Measurements from ENCODE around the gene HARS1.
A peak's percentile ranks its signal among the peaks of the same experiment; 100 is the strongest.
"Not testable (repeated sequence)": the region's sequence is repeated elsewhere in the genome, so short reads cannot be mapped to it uniquely, and the experiment has no call there.

Gene HARS1

DNA sequence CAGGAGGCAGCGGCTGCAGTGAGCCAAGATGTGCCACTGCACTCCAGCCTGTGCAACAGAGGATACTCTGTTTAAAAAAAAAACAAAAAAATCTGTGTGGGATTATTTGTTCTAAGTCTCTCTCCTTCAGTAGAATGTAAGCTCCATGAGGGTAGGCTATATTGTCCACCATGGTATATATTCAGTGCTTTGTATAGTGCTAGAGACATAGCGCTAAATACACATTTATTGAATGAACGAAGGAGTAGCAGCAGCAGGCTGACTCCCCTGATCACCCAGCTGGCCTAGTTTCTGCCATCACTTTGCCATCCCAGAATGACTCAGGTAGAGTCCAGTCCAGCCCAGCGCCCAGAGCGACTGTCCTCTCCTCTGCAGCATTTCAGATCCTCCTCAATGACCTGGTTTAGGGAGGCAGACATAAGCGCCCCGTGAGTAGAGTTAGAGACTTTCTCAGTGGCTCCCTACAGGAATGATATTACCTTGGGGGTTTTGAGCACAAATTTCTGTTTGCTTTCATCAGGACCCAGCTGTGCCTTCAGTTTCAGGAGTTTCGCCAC lies 716 bp downstream of the HARS1 start:
- DNase-seq, result peak; percentile 3
- in situ Hi-C loops (cut with HindIII; ENCODE audit: low pct_ligation_motif_present, low pct_unique_long_range_greater_than_20kb, low sequenced_read_pairs), result no loop called here

DNA sequence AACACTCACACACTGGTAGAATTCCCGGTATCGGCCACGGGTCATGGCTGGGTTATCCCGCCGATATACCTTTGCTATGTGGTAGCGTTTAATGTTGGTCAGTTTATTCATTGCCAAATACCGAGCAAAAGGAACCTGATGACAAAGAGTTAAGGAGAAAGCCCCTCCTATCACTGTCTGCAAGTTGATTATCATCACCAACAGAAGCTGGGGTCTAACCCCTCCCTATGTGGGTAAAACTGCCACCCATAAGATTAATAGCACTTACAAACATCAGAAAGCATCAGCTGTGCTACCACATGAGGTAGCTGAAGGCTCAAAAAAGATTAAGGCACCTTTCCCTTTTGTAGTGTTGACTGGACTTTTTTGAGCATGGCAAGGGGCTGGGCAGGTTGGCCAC lies 12.2 kb downstream of the HARS1 start:
- no peak for DNase-seq

DNA sequence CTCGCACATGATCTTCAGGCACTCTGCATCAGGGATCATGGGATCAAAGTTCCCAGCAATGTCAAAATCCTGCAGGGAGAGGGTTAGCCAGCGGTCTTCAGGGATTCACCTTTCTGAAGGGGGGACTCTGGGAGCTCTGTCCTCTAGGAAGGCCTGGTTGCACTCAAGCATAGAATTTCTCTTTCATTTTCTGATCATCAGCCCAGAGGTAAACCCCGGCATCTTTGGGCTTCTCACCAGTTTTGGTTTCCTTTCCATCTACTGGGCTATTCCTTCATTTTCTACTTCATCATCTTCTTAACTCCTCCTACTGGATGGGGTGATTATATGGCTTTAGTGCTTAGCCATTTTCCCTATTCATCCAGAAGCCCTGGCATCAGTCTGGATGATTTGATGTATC lies 13.2 kb downstream of the HARS1 start:
- DNase-seq, result no peak
- in situ Hi-C loops (cut with HindIII; ENCODE audit: low pct_ligation_motif_present, low pct_unique_long_range_greater_than_20kb, low sequenced_read_pairs), result no loop called here

More for the DNA sequence above, 12.2 kb downstream of the HARS1 start:
- in situ Hi-C loops (cut with HindIII; ENCODE audit: low pct_ligation_motif_present, low pct_unique_long_range_greater_than_20kb, low sequenced_read_pairs), result no loop called here

DNA sequence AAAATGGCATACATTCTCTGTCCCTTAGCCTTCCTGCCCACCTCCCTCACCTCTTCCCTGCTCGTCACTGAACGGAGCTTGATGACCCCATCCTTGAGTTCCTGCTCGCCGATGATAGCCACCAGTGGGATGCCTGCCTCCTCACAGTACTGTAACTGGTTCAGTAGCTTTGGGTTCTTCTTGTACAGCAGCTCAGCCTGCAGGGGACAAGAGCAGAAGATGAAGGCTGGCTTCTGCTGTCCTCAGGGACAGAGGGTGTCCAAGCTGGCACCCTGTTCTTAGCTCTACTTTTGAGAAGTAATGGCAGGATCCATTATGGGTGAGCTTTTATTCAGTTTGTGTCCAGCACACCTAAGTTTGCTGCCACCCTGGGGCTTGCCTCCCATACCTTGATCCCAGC lies 16.5 kb downstream of the HARS1 start:
- no peak for DNase-seq
- in situ Hi-C loops (cut with HindIII; ENCODE audit: low pct_ligation_motif_present, low pct_unique_long_range_greater_than_20kb, low sequenced_read_pairs), result no loop called here

DNA sequence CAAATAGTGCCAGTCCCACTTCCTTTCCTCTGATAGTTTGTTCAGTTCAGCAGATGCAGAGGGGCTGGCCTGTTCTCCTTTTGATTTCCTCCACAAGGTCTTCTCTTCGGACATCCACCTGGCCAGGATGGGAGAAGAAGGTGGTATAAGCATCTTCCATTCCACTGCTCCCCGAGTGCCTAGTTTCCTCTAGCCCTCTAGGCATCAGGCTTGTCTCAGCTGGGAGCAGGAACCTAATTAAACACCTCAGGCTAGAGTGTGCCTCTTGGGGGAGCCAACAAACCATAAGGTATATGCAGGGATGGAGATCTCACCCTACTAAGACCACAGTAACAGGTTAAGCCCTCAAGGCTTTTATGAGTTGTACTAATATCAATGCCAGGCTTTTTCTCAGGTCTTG lies 17.0 kb downstream of the HARS1 start:
- in situ Hi-C loops (cut with HindIII; ENCODE audit: low pct_ligation_motif_present, low pct_unique_long_range_greater_than_20kb, low sequenced_read_pairs), result no loop called here
- DNase-seq, result no peak

DNA sequence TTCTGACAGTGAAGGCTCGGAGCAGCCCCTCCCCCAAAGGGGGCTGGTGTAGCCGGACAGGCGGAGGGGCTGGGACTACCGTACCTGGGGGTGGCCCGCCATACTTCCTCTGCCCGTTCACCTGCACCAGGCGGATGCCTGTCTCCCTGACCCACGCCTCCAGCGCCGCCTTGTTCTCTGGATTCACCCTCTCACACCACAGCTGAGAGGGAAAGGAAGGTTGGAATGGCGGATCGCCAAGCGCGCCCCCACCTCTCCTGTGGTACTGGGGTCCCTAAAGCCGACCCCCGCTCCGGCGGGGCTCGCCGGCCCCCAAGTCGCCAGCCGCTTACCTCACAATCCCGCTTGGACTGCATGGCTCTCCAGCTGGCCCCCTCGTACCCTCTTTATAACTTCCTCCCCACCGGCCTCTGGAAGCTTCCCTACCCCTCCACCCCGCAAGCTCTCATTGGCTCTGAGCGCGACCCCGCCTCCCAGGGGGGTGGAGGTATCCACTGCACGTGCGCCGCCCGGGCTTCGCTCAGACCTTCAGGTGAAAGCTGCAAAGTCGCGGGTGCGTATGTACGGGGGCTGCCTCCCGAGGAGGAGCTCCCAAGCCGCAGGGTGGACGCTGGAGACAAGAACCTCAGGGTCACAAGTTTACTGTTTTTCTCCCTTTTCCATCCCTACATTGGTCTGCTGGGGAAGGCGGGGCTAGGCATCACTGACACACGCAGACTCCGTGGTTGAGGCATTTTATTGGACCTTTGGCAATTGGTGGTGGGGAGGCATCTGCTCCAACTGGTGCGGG lies 17.8 kb downstream of the HARS1 start, which contains the start of gene DND1:
TSS of gene DND1 (minus strand) at position 390 of the 790 bp plus-strand sequence. CDS start at position 356, 34 bp downstream.
- no peak for DNase-seq
- in situ Hi-C loops (cut with HindIII; ENCODE audit: low pct_ligation_motif_present, low pct_unique_long_range_greater_than_20kb, low sequenced_read_pairs), result no loop called here

DNA sequence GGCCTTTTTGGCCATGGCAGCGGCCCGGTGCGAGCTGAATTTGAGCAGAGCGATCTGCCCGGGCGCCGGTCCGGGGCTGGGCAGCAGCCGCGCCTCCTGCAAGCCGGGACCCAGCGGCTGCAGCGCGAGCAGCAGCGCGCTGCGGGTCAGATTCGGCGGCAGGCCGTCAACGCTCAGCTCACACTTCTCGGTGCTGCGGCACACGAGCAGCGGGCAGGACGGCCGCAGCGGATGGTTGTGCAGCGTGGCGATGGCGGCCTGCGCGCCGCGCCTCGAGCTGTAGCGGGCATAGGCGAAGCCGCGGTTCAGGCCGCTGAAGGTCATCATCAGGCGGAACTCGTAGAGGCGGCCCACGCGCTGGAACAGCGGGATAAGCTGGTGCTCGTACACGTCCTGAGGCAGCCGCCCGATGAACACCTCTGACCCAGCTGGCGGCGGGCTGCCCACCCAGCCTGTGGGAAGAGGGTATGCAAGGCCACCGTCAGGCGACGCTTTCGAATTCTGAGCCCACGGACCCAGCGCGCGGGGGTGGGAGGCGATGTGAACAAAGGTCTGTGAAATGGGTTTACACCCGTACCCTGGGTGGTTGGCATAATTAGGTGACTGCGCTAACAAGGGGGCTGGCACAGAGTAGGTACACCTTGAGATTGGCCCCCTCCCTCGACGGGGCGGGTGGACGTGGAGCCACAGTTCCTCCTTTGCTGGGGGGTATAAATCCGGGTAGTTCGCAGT lies 18.5 kb downstream of the HARS1 start:
- peak; percentile 28 for DNase-seq
- in situ Hi-C loops (cut with HindIII; ENCODE audit: low pct_ligation_motif_present, low pct_unique_long_range_greater_than_20kb, low sequenced_read_pairs), result no loop called here

DNA sequence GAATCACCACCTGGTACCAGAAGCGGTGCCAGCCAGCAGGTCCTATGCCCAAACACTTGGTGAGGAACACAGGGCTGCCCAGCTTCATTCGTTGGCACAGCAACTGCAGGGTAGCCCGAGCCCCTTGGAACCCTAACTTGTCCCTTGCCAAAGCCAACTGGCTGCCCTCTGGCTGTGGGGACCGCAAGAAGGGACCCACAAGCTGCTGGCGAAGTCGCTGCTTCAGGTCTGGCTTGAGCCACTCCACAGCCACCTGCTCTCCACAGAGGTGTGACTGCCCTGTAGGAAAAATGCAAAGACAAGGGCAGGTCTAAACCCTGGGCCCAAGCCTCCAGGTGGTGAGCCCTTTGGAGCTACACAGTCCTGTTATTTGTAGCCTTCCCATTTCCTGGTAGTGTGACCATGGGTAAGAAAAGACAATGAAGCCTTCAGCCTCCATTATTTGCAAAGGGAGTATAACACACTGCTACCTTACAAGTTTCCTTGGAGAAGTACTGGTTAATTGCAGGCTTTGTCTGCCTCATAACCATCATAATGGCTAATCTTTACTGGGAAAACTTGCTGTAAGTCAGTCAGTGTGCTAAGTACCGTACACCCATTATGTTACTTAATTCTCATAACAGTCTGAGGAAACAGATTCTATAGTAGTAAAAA lies 19.6 kb downstream of the HARS1 start:
- in situ Hi-C loops (cut with HindIII; ENCODE audit: low pct_ligation_motif_present, low pct_unique_long_range_greater_than_20kb, low sequenced_read_pairs), result no loop called here

DNA sequence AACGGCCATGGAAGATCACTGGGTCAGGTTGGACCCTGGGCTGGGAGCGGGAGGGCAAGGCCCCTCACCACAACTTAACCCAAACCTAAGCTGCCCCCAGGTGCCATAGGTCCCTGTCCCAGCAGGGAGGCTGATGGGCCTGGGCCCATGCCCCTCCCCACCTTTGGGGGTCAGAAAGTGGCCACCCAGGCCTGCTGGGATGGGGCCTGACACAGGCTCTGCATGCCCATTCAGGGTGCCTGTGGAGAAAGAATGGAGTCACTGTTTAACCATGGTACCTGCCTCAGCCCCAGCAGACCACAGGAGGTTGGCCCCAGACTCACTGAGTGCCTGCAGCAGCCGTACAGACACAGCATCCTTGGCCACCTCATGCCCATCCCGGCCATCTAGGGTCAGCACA lies 20.1 kb downstream of the HARS1 start:
- in situ Hi-C loops (cut with HindIII; ENCODE audit: low pct_ligation_motif_present, low pct_unique_long_range_greater_than_20kb, low sequenced_read_pairs); DNase-seq: not testable (repeated sequence)

More for the DNA sequence above, 19.6 kb downstream of the HARS1 start:
- no peak for DNase-seq

DNA sequence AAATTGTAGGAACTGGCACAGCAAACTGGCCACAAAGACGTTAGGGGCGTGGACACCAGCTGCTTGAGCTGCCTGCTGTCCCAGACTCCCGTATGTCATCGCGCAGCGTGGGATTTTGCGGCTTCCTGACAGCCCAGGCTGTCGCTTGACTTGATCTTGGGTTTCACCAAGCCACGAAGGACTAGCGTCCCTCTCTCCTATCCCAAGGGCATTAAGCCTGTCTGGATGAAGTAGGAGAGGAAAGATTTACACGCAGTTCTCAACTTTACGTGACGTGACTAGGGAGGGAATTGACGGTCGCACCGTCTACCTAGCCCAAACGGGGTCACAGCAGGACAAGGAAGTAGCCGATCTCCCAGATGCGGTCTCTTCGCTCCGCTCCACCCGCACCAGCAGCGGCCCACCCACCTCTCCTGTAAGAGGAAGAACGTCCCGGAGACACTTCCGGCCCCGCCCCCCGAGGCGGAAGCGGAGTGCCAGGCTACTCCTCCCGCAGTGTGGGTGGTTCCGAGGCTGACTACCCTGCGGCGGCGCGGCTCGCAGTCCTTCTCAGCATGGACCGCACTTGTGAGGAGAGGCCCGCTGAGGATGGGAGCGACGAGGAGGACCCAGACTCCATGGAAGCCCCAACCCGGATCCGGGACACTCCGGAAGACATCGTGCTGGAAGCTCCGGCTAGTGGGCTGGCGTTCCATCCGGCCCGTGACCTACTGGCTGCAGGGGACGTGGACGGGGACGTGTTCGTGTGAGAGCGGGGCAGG lies 26.6 kb downstream of the HARS1 start, which contains the start of gene WDR55:
TSS of gene WDR55 (plus strand) at position 546 of the 761 bp plus-strand sequence. CDS start at position 555, 9 bp downstream.
- in situ Hi-C loops (cut with HindIII; ENCODE audit: low pct_ligation_motif_present, low pct_unique_long_range_greater_than_20kb, low sequenced_read_pairs), result no loop called here
- peak; percentile 88 for DNase-seq

DNA sequence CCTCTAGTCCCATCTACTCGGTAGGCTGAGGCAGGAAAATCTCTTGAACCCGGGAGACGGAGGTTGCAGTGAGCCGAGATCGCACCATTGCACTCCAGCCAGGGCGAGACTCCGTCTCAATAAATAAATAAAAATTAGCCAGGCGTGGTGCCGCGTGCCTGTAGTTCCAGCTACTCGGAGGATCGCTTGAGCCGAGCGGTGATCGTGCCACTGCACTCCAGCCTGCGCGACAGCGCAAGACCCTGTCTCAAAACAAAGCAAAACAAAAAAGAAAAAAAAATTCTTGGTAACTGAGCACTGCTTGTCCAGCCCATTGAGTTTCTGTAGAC lies 27.2 kb downstream of the HARS1 start:
- DNase-seq, result no peak
- in situ Hi-C loops (cut with HindIII; ENCODE audit: low pct_ligation_motif_present, low pct_unique_long_range_greater_than_20kb, low sequenced_read_pairs), result no loop called here

DNA sequence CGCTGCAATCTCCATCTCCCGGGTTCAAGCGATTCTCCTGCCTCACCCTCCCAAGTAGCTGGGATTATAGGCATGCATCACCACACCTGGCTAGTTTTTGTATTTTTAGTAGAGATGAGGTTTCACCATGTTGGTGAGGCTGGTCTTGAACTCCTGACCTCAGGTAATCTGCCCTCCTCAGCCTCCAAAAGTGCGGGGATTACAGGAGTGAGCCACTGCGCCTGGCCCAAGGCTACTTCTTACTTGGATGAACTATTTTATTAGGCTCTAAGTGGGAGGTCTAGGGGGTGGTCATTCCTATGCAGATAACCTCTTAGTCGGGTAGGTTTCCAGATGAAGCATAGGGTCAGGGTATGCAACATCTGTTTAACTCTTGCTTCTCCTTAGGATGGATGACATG lies 30.8 kb downstream of the HARS1 start:
- DNase-seq; in situ Hi-C loops (cut with HindIII; ENCODE audit: low pct_ligation_motif_present, low pct_unique_long_range_greater_than_20kb, low sequenced_read_pairs): not testable (repeated sequence)

DNA sequence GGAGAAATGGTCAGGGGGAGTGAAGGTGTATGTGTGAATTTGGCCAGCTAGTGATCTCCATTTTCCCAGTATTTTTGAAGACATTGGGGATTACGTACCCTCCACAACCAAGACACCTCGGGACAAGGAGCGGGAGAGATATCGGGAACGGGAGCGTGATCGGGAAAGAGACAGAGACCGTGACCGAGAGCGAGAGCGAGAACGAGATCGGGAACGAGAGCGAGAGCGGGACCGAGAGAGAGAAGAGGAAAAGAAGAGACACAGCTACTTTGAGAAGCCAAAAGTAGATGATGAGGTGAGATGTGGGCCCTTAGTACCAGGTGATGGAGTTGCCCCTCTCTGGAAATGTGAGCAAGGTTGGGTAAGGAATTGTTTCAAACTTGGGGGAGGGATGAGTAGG lies 32.3 kb downstream of the HARS1 start:
- in situ Hi-C loops (cut with HindIII; ENCODE audit: low pct_ligation_motif_present, low pct_unique_long_range_greater_than_20kb, low sequenced_read_pairs), result no loop called here
- no peak for DNase-seq

DNA sequence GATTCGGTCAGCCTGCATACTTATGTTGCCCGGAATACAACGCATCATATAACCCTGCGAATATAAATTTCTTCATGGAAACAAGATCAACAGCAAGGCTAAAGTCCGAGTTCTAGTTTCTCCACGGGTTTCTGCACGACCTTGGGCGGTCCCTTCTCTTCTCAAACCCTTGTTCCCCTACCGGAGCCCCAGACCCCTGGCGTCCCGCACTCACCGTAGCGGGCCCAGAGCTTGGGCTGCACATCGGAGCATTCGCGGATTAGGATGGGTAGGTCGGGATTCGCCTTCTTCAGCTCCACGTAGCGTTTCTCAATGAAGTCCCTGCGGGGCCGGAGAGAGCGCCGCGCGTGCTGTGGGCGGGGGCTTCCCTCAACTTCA lies 44.1 kb downstream of the HARS1 start:
- in situ Hi-C loops (cut with HindIII; ENCODE audit: low pct_ligation_motif_present, low pct_unique_long_range_greater_than_20kb, low sequenced_read_pairs), result no loop called here
- DNase-seq, result no peak

DNA sequence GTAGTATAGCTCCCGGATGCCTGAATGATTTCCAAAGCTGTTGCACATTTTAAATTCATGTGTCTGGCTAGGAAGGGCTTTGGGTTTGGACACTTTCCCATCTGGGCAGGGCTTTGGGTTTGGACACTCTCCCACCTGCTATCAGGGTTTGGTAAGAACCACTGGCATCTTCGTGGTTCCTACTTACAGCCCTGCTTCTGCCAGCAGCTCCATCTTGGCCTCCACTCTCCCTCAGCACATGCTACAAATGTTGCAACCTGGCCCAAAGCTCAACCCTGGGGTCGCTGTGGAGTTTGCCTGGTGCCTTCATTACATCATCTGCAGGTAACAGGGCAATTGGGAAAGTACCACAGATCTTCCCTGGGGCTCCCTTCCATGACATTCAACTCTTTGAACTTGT lies 48.5 kb downstream of the HARS1 start:
- in situ Hi-C loops (cut with HindIII; ENCODE audit: low pct_ligation_motif_present, low pct_unique_long_range_greater_than_20kb, low sequenced_read_pairs), result no loop called here
- no peak for DNase-seq

DNA sequence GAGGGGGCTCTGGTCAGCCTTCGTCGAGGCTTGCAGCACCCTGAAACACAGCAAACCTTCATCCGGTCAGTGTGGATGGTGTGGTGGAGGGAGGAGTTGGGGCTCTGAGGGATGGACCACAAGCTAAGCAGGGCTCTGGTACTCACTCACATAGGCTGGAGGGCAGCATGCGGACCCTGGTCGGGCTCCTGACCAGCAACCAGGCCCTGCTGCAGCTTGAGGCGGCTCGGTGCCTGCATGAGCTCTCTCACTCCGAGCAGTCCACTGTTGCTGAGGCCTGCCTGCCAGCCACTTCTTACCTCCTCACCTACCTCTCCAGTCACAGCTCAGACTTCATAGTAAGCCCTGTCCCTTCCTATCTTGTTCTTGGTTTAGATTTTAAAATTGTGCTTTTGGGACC lies 49.5 kb downstream of the HARS1 start:
- no peak for DNase-seq
- in situ Hi-C loops (cut with HindIII; ENCODE audit: low pct_ligation_motif_present, low pct_unique_long_range_greater_than_20kb, low sequenced_read_pairs), result no loop called here

DNA sequence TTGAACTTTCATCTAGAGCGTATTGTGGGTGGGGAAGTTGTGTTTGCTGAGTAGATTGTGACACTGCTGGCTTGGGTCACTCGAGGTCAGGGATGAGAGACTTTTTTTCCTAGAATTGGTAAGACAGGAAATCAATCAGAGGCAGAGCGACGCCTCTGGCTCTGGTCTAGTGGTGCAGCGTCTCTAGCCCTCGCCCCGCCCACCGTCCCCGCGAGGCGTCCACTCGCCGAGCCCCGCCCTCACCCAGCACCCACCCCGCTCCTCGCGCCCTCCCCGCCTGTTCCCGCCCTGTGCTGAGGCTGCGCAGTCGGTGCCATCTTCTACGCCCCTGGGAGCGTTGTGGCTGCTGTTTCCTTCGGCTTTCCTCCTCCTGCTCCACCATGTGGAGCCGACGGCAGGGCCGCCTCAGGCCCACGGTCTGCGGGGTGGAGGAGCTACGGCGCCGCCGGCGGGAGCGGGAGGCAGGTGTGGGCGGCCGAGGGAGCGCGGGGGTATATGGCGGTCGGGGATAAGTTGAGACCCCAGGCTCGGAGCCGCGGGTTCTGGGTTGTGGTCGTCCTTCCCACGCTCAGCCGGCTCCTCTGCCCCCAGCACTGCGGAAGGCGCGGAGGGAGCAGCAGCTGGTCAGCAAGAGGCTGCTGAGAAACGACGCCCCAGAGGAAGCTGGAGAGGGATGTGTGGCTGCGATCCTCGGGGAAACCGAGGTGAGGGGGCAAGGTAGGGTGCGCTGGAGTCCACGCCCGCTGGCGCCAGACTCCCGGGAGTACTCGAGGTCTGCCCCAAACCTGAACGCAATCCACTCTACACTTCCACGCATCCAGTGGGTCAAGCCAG lies 51.8 kb downstream of the HARS1 start, which contains the start of gene TMCO6:
TSS of gene TMCO6 (plus strand) at position 304 of the 834 bp plus-strand sequence. CDS start at position 381, 77 bp downstream.
- in situ Hi-C loops (cut with HindIII; ENCODE audit: low pct_ligation_motif_present, low pct_unique_long_range_greater_than_20kb, low sequenced_read_pairs), result no loop called here
- DNase-seq, result peak; percentile 91

DNA sequence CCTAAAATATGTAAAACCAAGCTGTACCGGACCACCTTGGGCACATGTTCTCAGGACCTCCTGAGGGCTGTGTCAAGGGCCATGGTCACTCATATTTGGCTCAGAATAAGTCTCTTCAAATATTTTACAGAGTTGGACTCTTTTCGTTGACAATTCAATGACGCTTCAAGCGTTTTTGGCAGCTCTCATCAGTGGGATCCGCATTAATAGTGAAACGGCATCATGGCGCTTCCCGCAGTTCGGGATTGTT lies 52.3 kb downstream of the HARS1 start:
- DNase-seq; in situ Hi-C loops (cut with HindIII; ENCODE audit: low pct_ligation_motif_present, low pct_unique_long_range_greater_than_20kb, low sequenced_read_pairs): not testable (repeated sequence)

Measured in ACHN (cell line).